HL-60 (cell line): ENCODE results near the gene SLC7A14.

Source experiments
- DNase-seq, 2 experiments: peaks; one replicate each; pipeline ENCODE4 v3.0.0-alpha.2; 2010 to 2020; ENCODE audit warnings: low read depth in 1 of 2, low spot score in 1 of 2
- H3K27ac ChIP-seq: fragments of 250-450 bp; sonication (Bioruptor Pico); replicated peaks from 2 replicates; pipeline ENCODE4 v1.5.1; 2020; ENCODE audit warnings: mild to moderate bottlenecking, moderate library complexity
- H3K27me3 ChIP-seq: fragments of 250-450 bp; sonication (Bioruptor Pico); 2 replicates; pipeline ENCODE4 v1.5.1; 2021; ENCODE audit warnings: mild to moderate bottlenecking, moderate library complexity; ENCODE audit not compliant: insufficient read depth, poor library complexity, severe bottlenecking
- H3K4me3 ChIP-seq: replicated peaks from 2 replicates; pipeline ENCODE4 v1.5.1; 2011; ENCODE audit warnings: mild to moderate bottlenecking, control low read depth, low read length; ENCODE audit not compliant: insufficient read depth
- CTCF ChIP-seq: IDR thresholded peaks from one replicate; pipeline ENCODE4 v1.5.1; 2011; ENCODE audit warnings: low read length, control low read depth, inconsistent platforms; ENCODE audit not compliant: insufficient read depth
- GABPA ChIP-seq: IDR thresholded peaks from 2 replicates; pipeline ENCODE4 v1.6.1; 2012; ENCODE audit warnings: low read depth
- POLR2AphosphoS5 ChIP-seq: IDR thresholded peaks from 2 replicates; pipeline ENCODE4 v1.6.1; 2012; ENCODE audit warnings: low read depth
- REST ChIP-seq: IDR thresholded peaks from 2 replicates; pipeline ENCODE4 v1.6.1; 2012; ENCODE audit warnings: low read depth; ENCODE audit not compliant: insufficient replicate concordance
- SPI1 ChIP-seq: IDR thresholded peaks from 2 replicates; pipeline ENCODE4 v1.6.1; 2012; ENCODE audit warnings: low read depth, mild to moderate bottlenecking, borderline replicate concordance

The SLC7A14 gene

GRCh38 chr3:170623524-170623923 lies 37.6 kb upstream of the SLC7A14 start:
- TF ChIP-seq REST (no peak), GABPA (no peak), POLR2AphosphoS5 (no peak), CTCF (no peak)
- no peaks in the 10 kb centered on the region for H3K27me3 ChIP-seq

GRCh38 chr3:170622369-170623159 lies 36.7 kb upstream of the SLC7A14 start:
- DNase-seq, result no peak
- no peak overlapping the region for H3K27ac ChIP-seq
- no peaks in the 10 kb centered on the region for H3K27me3 ChIP-seq
- TF ChIP-seq CTCF, result no peak
- no peak overlapping the region for H3K4me3 ChIP-seq

More at GRCh38 chr3:170623524-170623923, 37.6 kb upstream of the SLC7A14 start:
- no peak for DNase-seq
- H3K27ac ChIP-seq, result no peak overlapping the region
- no peak overlapping the region for H3K4me3 ChIP-seq

GRCh38 chr3:170621256-170621655 lies 35.4 kb upstream of the SLC7A14 start:
- Histone ChIP-seq H3K4me3 (no peak overlapping the region), H3K27me3 (no peaks in the 10 kb centered on the region), H3K27ac (no peak overlapping the region)
- no peak for DNase-seq
- no peak for TF ChIP-seq GABPA
- TF ChIP-seq POLR2AphosphoS5, result no peak
- no peak for TF ChIP-seq REST
- TF ChIP-seq CTCF, result no peak
- TF ChIP-seq SPI1, result no peak
